Mucosa of rectum (tissue), 2 donors: Measurements from ENCODE around the gene ARPC1A.

Source experiments
- H3K27ac ChIP-seq, 2 donors: one replicate each; pipeline ENCODE4 v1.7.0; 2013; ENCODE audit warnings: inconsistent platforms in 2 of 2, low read depth in 2 of 2, low read length in 2 of 2
- H3K27me3 ChIP-seq, 2 donors: one replicate each; pipeline ENCODE4 v1.7.0; 2013; ENCODE audit warnings: low read length in 2 of 2; ENCODE audit not compliant: control insufficient read depth in 2 of 2, insufficient read depth in 2 of 2
- H3K36me3 ChIP-seq, 2 donors: one replicate each; pipeline ENCODE4 v1.7.0; 2013; ENCODE audit warnings: low read length in 2 of 2; ENCODE audit not compliant: control insufficient read depth in 2 of 2, insufficient read depth in 2 of 2
- H3K4me1 ChIP-seq, 2 donors: one replicate each; pipeline ENCODE4 v1.7.0; 2013; ENCODE audit warnings: low read length in 2 of 2, mild to moderate bottlenecking in 1 of 2; ENCODE audit not compliant: control insufficient read depth in 2 of 2, insufficient read depth in 2 of 2
- H3K4me3 ChIP-seq, 2 donors: one replicate each; pipeline ENCODE4 v1.7.0; 2013; ENCODE audit warnings: low read length in 2 of 2
- H3K9ac ChIP-seq, 2 donors: one replicate each; pipeline ENCODE4 v1.7.0; 2013; ENCODE audit warnings: low read length in 2 of 2, low read depth in 1 of 2, mild to moderate bottlenecking in 1 of 2
- H3K9me3 ChIP-seq, 2 donors: one replicate each; pipeline ENCODE4 v1.7.0; 2013; ENCODE audit warnings: low read length in 2 of 2; ENCODE audit not compliant: control insufficient read depth in 2 of 2
- donor health status: healthy.
- donor health status: Normal muscosa, but diverticular disease.

The ARPC1A gene

GRCh38 chr7:99296471-99296870, 29.2 kb upstream of the ARPC1A start:
- H3K36me3 ChIP-seq, result no peaks in the 10 kb centered on the region
- no peaks in the 10 kb centered on the region for H3K9me3 ChIP-seq
- no peak overlapping the region for H3K9ac ChIP-seq
- no peaks in the 10 kb centered on the region for H3K4me1 ChIP-seq
- no peaks in the 10 kb centered on the region for H3K27me3 ChIP-seq
- H3K4me3 ChIP-seq, result no peak overlapping the region
- no peak overlapping the region for H3K27ac ChIP-seq

GRCh38 chr7:99301496-99301895, 24.2 kb upstream of the ARPC1A start:
- no peak overlapping the region for H3K9ac ChIP-seq
- H3K27me3 ChIP-seq, result no peaks in the 10 kb centered on the region
- no peak overlapping the region for H3K27ac ChIP-seq
- no peaks in the 10 kb centered on the region for H3K36me3 ChIP-seq
- H3K4me3 ChIP-seq, result no peak overlapping the region
- H3K4me1 ChIP-seq, result no peaks in the 10 kb centered on the region
- no peaks in the 10 kb centered on the region for H3K9me3 ChIP-seq

- H3K9me3 ChIP-seq, result no peaks in the 10 kb centered on the region
- H3K27me3 ChIP-seq, result no peaks in the 10 kb centered on the region
- no peaks in the 10 kb centered on the region for H3K4me1 ChIP-seq
- no peak overlapping the region for H3K27ac ChIP-seq
- H3K36me3 ChIP-seq, result no peaks in the 10 kb centered on the region
- H3K9ac ChIP-seq, result no peak overlapping the region
- H3K4me3 ChIP-seq, result no peak overlapping the region
Measured at GRCh38 chr7:99305473-99306260, 20.0 kb upstream of the ARPC1A start.

- H3K9me3 ChIP-seq, result no peaks in the 10 kb centered on the region
- H3K36me3 ChIP-seq, result no peaks in the 10 kb centered on the region
- H3K4me3 ChIP-seq, result no peak overlapping the region
- peaks cover 0 to 4% of the 10 kb centered on the region in 2 donors for H3K4me1 ChIP-seq
- no peak overlapping the region for H3K27ac ChIP-seq
- H3K9ac ChIP-seq, result no peak overlapping the region
- H3K27me3 ChIP-seq, result no peaks in the 10 kb centered on the region
Measured at GRCh38 chr7:99308461-99309074, 17.1 kb upstream of the ARPC1A start.

- Histone ChIP-seq H3K4me3 (no peak overlapping the region), H3K36me3 (no peaks in the 10 kb centered on the region), H3K27ac (no peak overlapping the region), H3K27me3 (no peaks in the 10 kb centered on the region), H3K9ac (no peak overlapping the region), H3K9me3 (no peaks in the 10 kb centered on the region), H3K4me1 (peaks cover under 1 to 4% of the 10 kb centered on the region in 2 donors)
Measured at GRCh38 chr7:99309111-99309510, 16.6 kb upstream of the ARPC1A start.

- no peak overlapping the region for H3K9ac ChIP-seq
- H3K27ac ChIP-seq, result no peak overlapping the region
- H3K27me3 ChIP-seq, result no peaks in the 10 kb centered on the region
- H3K4me1 ChIP-seq, result peaks cover 3 to 8% of the 10 kb centered on the region in 2 donors
- H3K36me3 ChIP-seq, result no peaks in the 10 kb centered on the region
- no peak overlapping the region for H3K4me3 ChIP-seq
- H3K9me3 ChIP-seq, result no peaks in the 10 kb centered on the region
Measured at GRCh38 chr7:99310004-99310403, 15.7 kb upstream of the ARPC1A start.

DNA sequence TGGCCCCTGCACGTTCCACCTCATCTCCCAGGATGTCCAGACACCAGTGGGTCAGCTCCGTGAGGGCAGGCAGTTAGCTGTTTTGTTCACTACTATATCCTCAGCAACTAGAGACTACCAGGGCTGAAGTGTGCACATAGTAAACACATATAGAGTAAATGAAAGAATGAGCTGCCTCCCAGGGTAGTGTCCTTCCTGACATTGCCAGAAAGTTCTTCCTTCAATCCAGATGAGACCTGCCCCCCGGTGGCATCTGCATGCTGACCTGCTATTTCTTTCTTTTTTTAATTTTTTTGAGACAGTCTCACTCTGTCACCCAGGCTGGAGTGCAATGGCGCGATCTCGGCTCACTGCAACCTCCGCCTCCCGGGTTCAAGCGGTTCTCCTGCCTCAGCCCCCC, 14.0 kb upstream of the ARPC1A start:
- Histone ChIP-seq H3K9ac (no peak overlapping the region), H3K9me3 (no peaks in the 10 kb centered on the region), H3K27me3 (no peaks in the 10 kb centered on the region), H3K4me1 (peaks cover 3 to 8% of the 10 kb centered on the region in 2 donors), H3K4me3 (no peak overlapping the region), H3K36me3 (no peaks in the 10 kb centered on the region), H3K27ac (no peak overlapping the region)

DNA sequence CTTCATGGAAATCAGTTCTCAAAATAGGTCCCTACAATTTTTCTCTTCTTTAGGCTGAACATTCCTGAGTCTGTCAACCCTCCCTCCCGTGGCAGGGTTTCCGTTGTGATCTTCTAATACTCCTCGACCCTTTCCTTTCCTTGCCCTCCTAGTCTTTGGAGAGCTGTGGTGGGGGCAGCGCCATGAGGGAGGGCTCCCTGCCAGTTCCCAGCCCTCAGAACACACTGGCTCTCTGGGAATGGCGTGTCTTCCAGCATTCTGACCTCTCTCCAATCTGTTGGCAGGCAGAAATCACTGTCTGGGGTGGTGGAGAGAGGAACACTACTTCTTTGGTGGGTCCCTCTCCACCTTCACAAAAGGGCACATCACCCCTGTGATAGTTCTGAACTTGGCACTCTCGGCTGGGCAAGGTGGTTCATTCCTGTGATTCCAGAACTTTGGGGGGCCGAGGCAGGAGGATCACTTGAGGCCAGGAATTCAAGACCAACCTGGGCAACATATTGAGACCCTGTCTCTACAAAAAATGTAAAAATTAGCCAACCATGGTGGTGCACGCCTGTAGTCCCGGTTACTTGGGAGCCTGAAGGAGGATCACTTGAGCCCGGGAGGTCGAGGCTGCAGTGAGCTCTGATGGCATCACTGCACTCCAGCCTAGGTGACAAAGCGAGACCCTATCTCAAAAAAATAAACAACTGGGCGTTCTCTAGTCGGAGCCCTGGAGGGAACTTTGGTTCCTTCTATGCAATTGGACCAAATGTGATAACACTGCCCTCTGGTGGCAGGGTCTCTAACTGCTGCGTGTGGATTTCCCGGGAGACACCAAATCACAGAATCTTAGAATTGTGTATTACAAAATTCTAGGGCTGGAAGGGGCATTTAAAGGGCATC, 13.1 kb upstream of the ARPC1A start:
- Histone ChIP-seq H3K4me3 (peak overlapping the region in 1 of 2 donors; percentile 53), H3K9ac (peak overlapping the region in 1 of 2 donors; percentile 0), H3K27ac (no peak overlapping the region)

DNA sequence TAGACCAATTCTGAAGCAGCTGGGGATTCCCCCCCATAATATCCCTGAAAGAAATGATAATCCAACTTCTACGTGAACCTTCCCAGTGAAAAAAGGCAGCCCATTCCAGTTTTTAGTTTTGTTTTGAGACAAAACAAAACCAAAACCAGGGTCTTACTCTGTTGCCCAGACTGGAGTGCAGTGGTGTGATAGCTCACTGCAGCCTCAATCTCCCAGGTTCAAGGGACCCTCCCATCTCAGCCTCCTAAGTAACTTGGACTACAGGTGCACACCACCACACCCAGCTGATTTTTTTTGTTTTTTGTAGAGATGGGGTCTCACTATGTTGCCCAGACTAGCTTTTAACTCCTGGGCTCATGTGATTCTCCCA, 12.5 kb upstream of the ARPC1A start:
- Histone ChIP-seq H3K27me3 (no peaks in the 10 kb centered on the region), H3K27ac (peak overlapping the region in 1 of 2 donors; percentile 44), H3K4me3 (peak overlapping the region in 1 of 2 donors; percentile 53), H3K9ac (peak overlapping the region in 1 of 2 donors; percentile 0), H3K4me1 (peaks cover 3 to 8% of the 10 kb centered on the region in 2 donors), H3K9me3 (no peaks in the 10 kb centered on the region), H3K36me3 (no peaks in the 10 kb centered on the region)

More for the DNA sequence above, 13.1 kb upstream of the ARPC1A start:
- Histone ChIP-seq H3K36me3 (no peaks in the 10 kb centered on the region), H3K4me1 (peaks cover 3 to 8% of the 10 kb centered on the region in 2 donors), H3K27me3 (no peaks in the 10 kb centered on the region), H3K9me3 (no peaks in the 10 kb centered on the region)

DNA sequence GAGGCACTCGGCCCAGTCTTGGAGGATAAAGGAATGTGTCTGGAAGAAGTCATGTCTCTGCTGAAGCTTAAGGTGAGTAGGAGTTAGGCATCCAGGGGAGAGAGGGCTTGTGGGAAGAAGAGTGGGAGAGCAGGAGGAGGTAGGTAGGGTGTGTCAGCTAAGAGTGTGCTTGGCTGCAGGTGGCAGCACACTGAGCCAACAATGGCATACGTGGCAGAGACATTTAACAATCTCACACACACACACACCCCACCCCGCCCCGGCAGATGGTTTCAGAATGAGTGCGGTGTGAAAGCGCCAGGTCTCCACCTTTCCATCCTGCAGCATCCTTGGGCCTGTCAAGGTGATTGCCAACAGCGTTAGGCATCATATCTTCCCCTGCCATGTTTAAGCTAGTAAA, 11.2 kb upstream of the ARPC1A start:
- Histone ChIP-seq H3K27me3 (no peaks in the 10 kb centered on the region), H3K9ac (peak overlapping the region in 1 of 2 donors; percentile 18), H3K9me3 (no peaks in the 10 kb centered on the region), H3K4me1 (peaks cover 3 to 8% of the 10 kb centered on the region in 2 donors), H3K4me3 (no peak overlapping the region), H3K27ac (peak overlapping the region; percentile 65 to 82), H3K36me3 (no peaks in the 10 kb centered on the region)
